Iris pigment epithelial cell (primary cell): ENCODE results near the gene CMIP.
A peak's percentile ranks its signal among the peaks of the same experiment; 100 is the strongest.

Experiments used
- DNase-seq: peaks from one replicate; pipeline ENCODE4 v3.0.0-alpha.2; 2011; ENCODE audit warnings: low read depth

Gene CMIP

GRCh38 chr16:81535679-81536360 lies 91.2 kb downstream of the CMIP start:
- no peak for DNase-seq

DNA sequence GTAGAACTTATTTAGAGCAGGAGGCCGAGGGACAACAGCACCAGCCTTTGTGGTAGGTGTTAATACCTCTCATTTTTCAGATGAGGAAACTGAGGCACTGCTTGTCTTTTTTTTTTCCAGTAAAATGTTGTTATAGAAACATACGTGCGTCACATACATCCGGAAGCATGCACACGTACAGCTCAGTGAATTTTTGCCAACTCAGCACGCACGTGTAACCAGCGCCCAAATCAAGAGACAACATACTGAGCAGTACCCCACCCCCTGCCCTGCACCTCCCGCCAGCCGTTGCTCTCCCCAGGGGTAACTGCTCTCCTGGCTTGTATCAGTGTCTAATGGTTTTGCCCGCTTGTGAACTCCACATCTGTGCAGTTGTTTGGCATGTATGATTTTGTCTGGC lies 92.0 kb downstream of the CMIP start:
- DNase-seq: no peak

GRCh38 chr16:81537721-81538561 lies 93.3 kb downstream of the CMIP start:
- peak; percentile 58 for DNase-seq

GRCh38 chr16:81539009-81539758 lies 94.6 kb downstream of the CMIP start:
- DNase-seq: peak; percentile 62

DNA sequence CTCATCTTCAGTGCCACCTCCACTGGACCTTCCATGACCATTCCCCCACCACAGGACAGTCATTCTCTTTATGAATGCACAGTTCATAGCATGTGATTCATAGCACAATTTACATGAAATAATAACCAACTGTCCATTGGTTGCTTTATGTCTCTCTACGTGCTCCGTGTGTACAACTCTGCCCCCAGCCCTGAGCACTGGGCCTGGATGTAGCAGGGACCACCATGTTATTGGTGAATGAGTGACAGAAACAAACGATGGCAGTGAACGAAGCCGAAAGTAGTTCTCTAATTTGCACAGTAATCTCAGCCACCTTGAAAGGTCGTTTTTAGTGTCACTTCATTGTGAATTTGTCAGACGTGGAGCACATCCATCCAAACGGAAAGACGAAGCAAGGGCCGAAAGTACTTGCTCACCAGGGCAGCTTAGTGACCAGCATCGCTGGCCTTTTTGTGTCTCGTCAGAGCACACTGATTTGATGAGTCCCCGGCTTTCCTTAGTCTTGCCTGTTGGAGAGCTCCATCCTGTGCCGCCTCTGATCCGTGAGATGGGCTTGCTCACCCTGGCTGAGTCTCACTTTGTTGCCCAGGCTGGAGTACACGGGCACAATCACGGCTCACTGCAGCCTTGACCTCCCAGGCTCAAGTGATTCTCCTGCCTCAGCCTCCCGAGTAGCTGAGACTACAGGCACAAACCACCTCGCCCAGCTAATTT lies 95.3 kb downstream of the CMIP start:
- DNase-seq: no peak

DNA sequence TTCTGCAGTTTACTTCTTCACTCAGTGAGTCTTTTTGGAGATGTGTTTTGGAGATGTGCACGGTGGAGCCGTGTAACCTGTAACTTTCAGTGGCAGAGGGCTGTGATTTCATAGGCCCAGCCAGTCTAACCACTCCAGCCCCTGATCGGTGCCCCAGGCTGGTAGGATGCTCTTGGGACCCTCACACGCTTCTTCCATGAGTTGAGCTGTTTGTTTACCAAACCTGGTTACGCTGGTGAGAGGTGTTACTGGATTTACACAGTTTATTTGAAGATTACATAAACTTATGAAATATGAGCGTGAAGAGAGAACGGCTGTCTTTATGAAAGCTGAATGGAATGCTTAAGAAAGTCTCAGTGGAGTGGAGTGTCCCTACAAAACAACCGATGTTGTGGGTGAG lies 96.7 kb downstream of the CMIP start:
- DNase-seq: no peak

- no peak for DNase-seq
Measured at GRCh38 chr16:81542609-81543570, 98.3 kb downstream of the CMIP start.

DNA sequence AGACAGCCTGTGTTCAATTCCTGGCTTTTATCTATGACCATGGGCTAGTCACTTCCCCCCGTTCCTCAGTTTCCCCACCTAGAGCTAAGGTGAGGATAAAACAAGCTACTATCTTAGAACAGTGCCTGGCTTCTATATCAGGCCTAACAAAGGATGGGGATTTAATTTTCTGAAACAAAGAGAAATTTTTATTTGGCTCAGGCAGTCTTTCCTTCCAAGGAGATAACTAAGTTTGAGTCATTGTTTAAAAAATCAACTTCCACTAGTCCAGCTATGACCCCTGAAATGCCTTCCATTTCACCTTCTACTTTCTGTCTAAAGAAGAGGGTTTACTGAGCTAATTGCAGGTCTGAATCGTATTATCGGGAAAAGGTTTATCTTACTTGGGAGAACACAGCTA lies 99.0 kb downstream of the CMIP start:
- peak; percentile 45 for DNase-seq

DNA sequence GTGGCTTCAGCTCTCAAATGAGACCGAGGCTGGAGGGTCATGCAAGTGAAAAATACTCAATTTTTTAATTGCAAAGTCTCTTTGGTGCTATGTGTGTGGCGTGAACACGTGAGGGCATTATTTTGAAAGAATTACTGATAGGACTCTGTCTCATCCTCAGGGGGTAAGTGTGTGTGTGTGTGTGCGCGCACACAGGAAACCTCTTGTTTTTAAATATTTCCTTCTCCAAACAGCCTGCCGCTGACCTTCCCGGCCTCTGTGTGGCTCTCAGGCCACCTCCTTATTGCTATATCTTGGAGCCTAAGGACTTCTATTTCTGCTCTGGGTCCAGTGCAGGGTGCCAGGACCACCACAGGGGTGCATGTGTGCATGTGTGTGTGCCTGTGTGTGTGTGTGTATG lies 99.7 kb downstream of the CMIP start:
- peak; percentile 49 for DNase-seq

DNA sequence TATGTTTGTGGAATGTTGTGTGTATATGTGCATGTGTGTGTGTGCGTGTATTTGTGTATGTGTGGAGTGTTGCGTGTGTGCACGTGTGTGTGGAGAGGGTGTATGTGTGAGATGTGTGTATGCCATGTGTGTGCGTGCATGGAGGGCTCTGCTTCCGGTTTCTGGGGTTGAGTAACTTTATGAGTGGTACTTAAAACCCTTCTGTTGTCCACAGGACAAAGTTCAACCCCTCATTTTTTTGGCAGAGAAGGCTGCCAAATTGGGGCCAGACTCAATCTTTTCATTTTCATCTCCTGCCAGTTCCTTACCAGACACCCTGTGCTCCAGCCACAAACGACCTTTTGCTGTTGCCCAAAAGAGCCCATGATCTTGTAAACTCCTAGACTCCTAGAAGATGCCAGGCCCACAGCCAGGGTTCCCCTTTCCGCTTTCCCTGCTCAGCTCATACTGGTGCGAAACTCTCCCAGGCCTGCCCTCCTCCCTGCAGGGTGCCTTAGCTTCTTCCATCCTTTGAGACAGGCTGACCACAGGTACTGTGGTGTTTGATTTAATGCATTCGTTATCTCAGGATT lies 100.2 kb downstream of the CMIP start:
- DNase-seq: no peak

GRCh38 chr16:81545470-81546250 lies 101.1 kb downstream of the CMIP start:
- DNase-seq: no peak

DNA sequence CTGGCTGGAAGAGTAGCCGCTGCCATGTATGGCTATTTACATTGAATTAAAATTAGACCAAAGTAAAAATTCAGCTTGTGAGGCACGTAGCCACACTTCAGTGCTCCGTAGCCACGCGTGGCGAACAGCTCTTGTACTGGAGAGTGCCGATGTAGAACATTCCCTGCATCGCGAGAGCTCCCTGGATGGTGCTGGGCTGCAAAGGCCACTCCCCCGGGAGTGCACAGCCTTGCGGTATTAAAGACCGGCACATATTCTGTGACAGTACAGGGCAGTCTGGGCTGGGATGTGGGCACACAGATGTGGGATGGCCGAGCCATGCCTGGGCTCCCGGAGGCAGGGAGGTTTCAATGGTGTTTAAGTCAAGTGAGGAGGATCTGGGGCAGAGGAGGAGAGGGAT lies 102.2 kb downstream of the CMIP start:
- DNase-seq: no peak

DNA sequence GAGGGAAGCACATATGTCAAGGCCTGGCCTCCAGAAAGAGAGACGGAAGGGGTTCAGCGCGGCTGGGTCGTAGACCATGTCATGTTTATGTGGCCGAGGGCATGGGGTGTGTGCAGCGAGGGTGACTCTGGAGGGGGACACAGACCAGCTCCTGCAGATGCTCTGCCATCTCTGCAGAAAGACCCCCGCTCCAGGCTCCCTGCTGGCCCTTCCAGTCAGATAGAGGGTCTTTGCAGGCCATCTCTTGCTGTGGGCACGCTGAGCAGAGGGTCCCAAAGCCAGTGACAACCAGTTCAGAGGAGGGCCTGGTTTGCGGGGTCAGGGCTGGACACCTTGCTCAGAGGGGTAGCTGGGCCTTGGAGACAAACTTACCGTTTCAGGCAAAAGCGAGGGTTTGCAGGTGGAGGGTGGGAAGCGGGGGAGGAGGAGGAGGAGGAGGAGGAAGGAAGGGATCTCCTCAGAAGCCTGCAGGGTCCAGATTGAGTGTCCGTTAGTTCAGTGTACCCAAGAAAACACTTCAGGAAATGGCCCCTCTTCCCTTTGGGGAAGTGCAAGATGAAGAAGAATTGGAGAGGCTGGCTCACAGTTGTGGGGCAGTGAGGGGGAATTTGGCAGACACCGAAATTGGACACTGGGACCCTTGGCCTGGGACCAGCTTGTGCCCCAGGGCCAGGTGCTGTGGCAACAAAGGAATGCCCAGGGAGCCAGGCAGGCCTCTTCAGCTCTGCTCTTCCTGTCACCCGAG lies 102.8 kb downstream of the CMIP start:
- no peak for DNase-seq

DNA sequence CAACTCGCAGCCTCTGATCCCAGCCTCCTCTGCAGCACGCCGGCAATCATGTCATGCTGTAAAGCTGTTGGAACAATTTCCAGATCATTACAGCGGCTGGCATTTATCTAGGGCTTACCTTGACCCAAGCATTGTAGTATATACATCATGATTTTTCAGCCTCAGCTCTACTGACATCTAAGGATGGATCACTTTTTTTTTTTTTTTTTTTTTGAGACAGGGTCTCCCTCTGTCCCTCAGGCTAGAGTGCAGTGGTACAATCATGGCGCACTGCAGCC lies 103.3 kb downstream of the CMIP start:
- no peak for DNase-seq

DNA sequence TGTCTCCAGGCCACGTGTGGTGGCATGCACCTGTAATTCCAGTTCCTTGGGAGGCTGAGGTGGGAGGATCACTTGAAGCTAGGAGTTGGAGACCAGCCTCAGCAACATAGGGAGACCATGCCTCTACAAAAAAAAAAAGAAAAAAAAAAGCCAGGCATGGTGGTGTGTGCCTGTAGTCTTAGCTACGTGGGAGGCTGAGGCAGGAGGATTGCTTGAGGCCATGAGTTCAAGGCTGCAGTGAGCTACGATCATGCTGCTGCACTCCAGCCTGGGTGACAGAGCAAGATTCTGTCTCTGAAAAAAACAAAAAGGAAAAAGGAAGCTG lies 103.9 kb downstream of the CMIP start:
- no peak for DNase-seq

- no peak for DNase-seq
Measured at GRCh38 chr16:81548876-81549546, 104.4 kb downstream of the CMIP start.

DNA sequence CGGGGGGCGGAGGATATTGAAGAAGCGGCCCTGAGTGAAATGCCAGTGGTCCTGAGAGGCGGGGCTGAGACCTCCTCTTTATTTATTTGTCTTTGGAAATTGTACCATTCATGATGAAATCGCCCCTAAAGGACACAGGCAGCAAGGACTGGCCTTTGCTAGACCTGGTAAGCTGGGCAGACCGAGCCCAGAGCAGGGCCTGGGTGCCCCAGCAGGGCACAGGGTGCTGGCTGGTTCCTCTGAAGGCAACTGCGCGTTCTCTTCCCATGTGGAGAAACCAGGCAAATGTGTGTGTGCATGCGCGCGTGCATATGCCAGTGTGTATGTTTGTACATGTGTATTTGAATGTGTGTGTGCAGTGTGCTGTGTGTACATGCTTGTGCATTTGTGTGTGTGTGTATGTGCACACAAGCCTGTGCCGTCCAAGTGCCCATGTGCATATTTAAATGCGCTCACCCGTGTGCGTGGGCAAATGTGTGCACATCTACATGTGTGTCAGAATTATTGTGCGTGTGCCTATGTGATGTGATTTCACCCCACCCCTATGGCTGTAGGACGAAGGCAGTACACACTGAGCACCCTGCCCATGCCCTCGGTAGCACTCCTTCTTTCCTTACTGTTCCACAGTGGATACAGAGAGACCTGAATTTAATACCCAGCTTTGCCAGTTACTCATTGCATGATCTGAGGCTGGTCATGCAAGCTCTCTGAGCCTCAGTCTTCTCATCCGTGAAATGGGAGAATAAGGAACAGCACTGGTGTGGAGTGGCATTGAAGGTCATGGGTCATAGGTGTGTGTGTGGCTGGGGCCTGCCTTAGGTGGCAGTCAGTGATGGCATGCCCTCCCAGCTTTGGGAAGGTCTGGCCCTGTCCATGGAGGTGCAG lies 105.2 kb downstream of the CMIP start:
- no peak for DNase-seq

GRCh38 chr16:81550432-81550808 lies 105.8 kb downstream of the CMIP start:
- DNase-seq: no peak
